Hepatocyte (in vitro differentiated cells): ENCODE measurements around the gene TTC31. TPM values are rescaled to one million over a fixed set of nuclear protein-coding genes. Genes with fewer than 3 reads are reported as not detected.
A peak's percentile ranks its signal among the peaks of the same experiment; 100 is the strongest.

Source experiments
- DNase-seq: peaks from one replicate; pipeline ENCODE4 v3.0.0-alpha.2; 2016; ENCODE audit warnings: low spot score
- H2AFZ ChIP-seq: fragments of 200-600 bp; sonication (generic); 2 replicates; pipeline ENCODE4 v1.6.0; 2016; ENCODE audit warnings: antibody characterized with exemption, mild to moderate bottlenecking
- H3K27ac ChIP-seq: fragments of 200-600 bp; sonication (generic); 2 replicates; pipeline ENCODE4 v1.5.1; 2016; ENCODE audit warnings: mild to moderate bottlenecking
- H3K27me3 ChIP-seq: fragments of 200-600 bp; sonication (generic); 2 replicates; pipeline ENCODE4 v1.6.1; 2016
- H3K36me3 ChIP-seq: fragments of 200-600 bp; sonication (generic); replicated peaks from 2 replicates; pipeline ENCODE4 v1.5.1; 2016; ENCODE audit warnings: low read depth; ENCODE audit not compliant: insufficient read depth
- H3K4me1 ChIP-seq: fragments of 200-600 bp; sonication (generic); 2 replicates; pipeline ENCODE4 v1.5.1; 2016; ENCODE audit warnings: mild to moderate bottlenecking, moderate library complexity; ENCODE audit not compliant: insufficient read depth
- H3K4me2 ChIP-seq: fragments of 200-600 bp; sonication (generic); 2 replicates; pipeline ENCODE4 v1.6.0; 2016
- H3K4me3 ChIP-seq: fragments of 200-600 bp; sonication (generic); 2 replicates; pipeline ENCODE4 v1.5.1; 2016; ENCODE audit warnings: mild to moderate bottlenecking
- H3K79me2 ChIP-seq: fragments of 200-600 bp; sonication (generic); 2 replicates; pipeline ENCODE4 v1.6.0; 2017; ENCODE audit warnings: mild to moderate bottlenecking
- H3K9me2 ChIP-seq: fragments of 200-600 bp; sonication (generic); replicated peaks from 2 replicates; pipeline ENCODE4 v1.6.0; 2017; ENCODE audit warnings: mild to moderate bottlenecking; ENCODE audit not compliant: insufficient read depth
- H3K9me3 ChIP-seq: fragments of 200-600 bp; sonication (generic); 2 replicates; pipeline ENCODE4 v1.5.1; 2016; ENCODE audit warnings: low read depth, mild to moderate bottlenecking
- H4K20me1 ChIP-seq: fragments of 200-600 bp; sonication (generic); 2 replicates; pipeline ENCODE4 v1.6.0; 2016; ENCODE audit warnings: mild to moderate bottlenecking; ENCODE audit not compliant: insufficient read depth, poor library complexity, severe bottlenecking
- EZH2 ChIP-seq: fragments of 200-600 bp; sonication (generic); IDR thresholded peaks from 2 replicates; pipeline ENCODE4 v1.6.1; 2016; ENCODE audit warnings: antibody characterized with exemption, mild to moderate bottlenecking, borderline replicate concordance
- EZH2phosphoT487 ChIP-seq: fragments of 200-600 bp; sonication (generic); IDR thresholded peaks from one replicate; pipeline ENCODE4 v1.6.1; 2018; ENCODE audit warnings: antibody characterized with exemption, mild to moderate bottlenecking, low read depth, moderate library complexity; ENCODE audit not compliant: unreplicated experiment, severe bottlenecking
- WGBS: methylation state at CpG from one replicate; pipeline ENCODE4 v1.1.6; 2016; ENCODE audit warnings: low lambda C conversion rate; ENCODE audit errors: missing lambda C conversion rate; 5-methylcytosine and 5-hydroxymethylcytosine counted together
- polyA plus RNA-seq: library from polyadenylated mRNA; unstranded; fragments of >200 nt; fragmentation: Nextera tagmentation; extraction: Ambion mirVana; gene quantifications from 2 replicates; pipeline ENCODE4 v1.2.1, GENCODE V29; 2016
- total RNA-seq: library from RNA; depleted of rRNA; stranded (reverse); fragments of >200 nt; gene quantifications from 2 replicates; pipeline ENCODE4 v1.2.3, GENCODE V29; 2014
- TF ChIP-seq, protein P1 (sequence below): fragments of 200-600 bp; sonication (generic); IDR thresholded peaks from 2 replicates; pipeline ENCODE4 v1.5.1; 2016; ENCODE audit warnings: antibody characterized with exemption, mild to moderate bottlenecking; ENCODE audit not compliant: poor library complexity

Gene TTC31
- total and polyA plus RNA-seq, 2 experiments from 2014 or later, result 21.3 to 25.1 TPM

DNA sequence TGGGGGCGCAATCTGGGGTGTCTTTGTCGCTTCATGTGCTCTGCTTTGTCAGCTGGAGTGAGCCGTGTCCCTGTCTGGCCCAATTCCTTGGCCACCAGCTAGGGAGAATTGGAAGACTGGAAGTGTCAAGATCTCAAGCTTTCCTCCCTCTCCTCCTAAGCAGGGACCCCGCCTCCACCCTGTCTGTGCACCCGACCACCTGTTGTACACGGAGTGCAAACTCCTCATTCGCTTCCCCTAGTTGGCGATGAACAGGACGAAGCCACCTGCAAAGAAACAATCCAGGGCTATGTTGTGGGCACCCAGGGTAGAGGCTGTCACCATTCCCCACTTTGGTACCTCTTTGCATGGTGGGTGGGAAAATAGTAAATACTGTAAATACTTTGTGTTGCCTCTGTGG lies 44.9 kb downstream of the TTC31 start:
- H3K4me3 ChIP-seq, result no peak overlapping the region
- no peak for TF ChIP-seq EZH2
- TF ChIP-seq EZH2phosphoT487, result no peak
- TF ChIP-seq, protein P1, sequence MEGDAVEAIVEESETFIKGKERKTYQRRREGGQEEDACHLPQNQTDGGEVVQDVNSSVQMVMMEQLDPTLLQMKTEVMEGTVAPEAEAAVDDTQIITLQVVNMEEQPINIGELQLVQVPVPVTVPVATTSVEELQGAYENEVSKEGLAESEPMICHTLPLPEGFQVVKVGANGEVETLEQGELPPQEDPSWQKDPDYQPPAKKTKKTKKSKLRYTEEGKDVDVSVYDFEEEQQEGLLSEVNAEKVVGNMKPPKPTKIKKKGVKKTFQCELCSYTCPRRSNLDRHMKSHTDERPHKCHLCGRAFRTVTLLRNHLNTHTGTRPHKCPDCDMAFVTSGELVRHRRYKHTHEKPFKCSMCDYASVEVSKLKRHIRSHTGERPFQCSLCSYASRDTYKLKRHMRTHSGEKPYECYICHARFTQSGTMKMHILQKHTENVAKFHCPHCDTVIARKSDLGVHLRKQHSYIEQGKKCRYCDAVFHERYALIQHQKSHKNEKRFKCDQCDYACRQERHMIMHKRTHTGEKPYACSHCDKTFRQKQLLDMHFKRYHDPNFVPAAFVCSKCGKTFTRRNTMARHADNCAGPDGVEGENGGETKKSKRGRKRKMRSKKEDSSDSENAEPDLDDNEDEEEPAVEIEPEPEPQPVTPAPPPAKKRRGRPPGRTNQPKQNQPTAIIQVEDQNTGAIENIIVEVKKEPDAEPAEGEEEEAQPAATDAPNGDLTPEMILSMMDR, result no peak
- peaks cover 32% of the 10 kb centered on the region for H3K79me2 ChIP-seq
- DNase-seq, result no peak
- H3K4me1 ChIP-seq, result no peaks in the 10 kb centered on the region
- no peaks in the 10 kb centered on the region for H3K9me3 ChIP-seq
- peak overlapping the region; percentile 97 for H3K4me2 ChIP-seq
- H3K36me3 ChIP-seq, result no peaks in the 10 kb centered on the region
- no peak overlapping the region for H2AFZ ChIP-seq
- H3K9me2 ChIP-seq, result no peaks in the 10 kb centered on the region
- H3K27ac ChIP-seq, result no peak overlapping the region
- H4K20me1 ChIP-seq, result peaks cover 7% of the 10 kb centered on the region
- 97% methylated on average over 9 of the region's 9 CpGs for WGBS
- no peaks in the 10 kb centered on the region for H3K27me3 ChIP-seq

DNA sequence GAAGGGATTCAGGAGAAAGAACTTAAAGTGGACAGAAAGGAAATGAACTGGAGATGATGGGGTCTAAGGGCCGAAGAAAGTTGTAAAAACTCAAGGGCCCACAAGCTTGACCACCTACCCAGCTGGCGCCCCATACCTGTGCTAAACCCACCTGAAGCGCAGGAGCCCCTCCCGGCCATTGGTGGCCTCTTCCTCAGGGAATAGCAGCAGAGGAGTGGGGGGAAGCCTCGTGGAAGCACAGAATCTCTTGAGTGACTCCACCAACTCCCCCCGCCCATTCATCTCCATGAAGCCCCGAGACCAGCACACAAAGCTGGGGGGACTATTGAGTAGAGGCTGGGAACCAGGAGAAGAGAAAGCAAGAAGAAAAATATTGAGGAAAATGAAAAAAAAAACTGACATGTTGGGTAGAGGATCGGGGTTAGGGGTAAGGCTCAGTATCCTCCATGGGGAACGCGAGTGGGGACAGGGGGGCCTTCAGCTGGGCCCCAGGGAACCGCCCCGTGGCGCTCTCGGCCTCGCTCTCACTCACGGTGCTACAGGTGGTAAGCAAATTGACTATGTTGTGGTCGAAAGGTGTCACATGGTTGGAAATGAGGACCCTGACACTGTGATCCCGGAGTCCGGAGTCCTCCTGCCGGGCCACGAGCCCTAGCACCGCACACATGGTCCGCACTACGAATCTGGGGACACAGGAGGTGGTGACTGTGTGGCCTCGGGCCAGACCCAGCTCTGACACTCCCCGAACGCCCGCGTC lies 45.9 kb downstream of the TTC31 start:
- Histone ChIP-seq H3K9me3 (no peaks in the 10 kb centered on the region), H3K79me2 (peaks cover 32% of the 10 kb centered on the region), H3K36me3 (no peaks in the 10 kb centered on the region), H3K27ac (peak overlapping the region; percentile 89), H3K9me2 (no peaks in the 10 kb centered on the region), H2AFZ (peak overlapping the region; percentile 42), H3K4me1 (no peaks in the 10 kb centered on the region), H4K20me1 (peaks cover 7% of the 10 kb centered on the region), H3K4me2 (peak overlapping the region; percentile 97), H3K27me3 (no peaks in the 10 kb centered on the region), H3K4me3 (peak overlapping the region; percentile 78)
- DNase-seq, result no peak
- WGBS, result 17% methylated on average over 29 of the region's 29 CpGs
- TF ChIP-seq EZH2phosphoT487 (no peak), EZH2 (no peak)
- TF ChIP-seq, protein P1, result no peak

DNA sequence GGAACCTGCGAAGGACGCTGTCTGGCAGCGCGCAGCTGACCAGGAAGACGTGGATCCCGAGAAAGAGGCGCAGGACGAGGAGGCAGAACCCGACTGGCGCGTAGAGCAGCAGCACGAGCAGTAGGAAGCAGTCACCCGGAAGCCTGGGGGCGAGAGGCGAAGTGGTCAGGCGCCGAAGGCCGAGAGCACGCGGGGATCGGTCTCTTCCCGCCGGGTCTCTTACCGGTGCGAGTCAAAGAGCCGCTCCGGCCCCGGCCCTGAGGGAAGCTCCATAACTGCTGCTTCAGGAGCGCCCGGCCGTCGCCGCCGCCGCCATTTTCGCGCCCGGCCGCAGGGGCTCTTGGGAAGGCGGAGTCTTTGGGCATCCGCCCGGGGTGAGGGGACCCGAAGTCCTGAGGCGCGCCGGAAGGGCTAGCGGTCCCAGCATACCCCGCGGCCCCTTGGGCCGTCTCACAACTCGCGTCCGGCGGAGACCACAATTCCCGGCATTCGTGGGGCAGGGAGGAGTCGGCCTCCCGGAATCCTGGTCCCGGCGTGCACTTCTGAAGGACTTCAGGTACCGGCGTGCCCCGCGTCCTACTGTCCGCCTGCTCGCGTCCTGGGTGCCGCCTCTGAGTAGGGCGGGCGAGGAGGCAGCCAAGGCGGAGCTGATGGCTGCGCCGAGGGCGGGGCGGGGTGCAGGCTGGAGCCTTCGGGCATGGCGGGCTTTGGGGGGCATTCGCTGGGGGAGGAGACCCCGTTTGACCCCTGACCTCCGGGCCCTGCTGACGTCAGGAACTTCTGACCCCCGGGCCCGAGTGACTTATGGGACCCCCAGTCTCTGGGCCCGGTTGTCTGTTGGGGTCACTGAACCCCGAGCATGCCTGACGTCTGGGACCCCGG lies 46.7 kb downstream of the TTC31 start, which contains the start of the genes AUP1 and HTRA2:
Gene AUP1 (minus strand): TSS at position 350 of the 882 bp plus-strand sequence. CDS start 77 bp downstream, at position 273.
Gene HTRA2 (plus strand): TSS at position 577 of the 882 bp plus-strand sequence. CDS start 74 bp downstream, at position 651.
- Histone ChIP-seq H3K79me2 (peaks cover 32% of the 10 kb centered on the region), H3K4me2 (peak within 1 kb of the TSS; percentile 97), H2AFZ (peak within 1 kb of the TSS; percentile 65), H3K27ac (peak within 1 kb of the TSS; percentile 89), H3K36me3 (no peaks in the 10 kb centered on the region), H3K27me3 (no peaks in the 10 kb centered on the region), H3K9me2 (no peaks in the 10 kb centered on the region), H3K9me3 (no peaks in the 10 kb centered on the region), H3K4me1 (no peaks in the 10 kb centered on the region), H4K20me1 (peaks cover 7% of the 10 kb centered on the region), H3K4me3 (peak within 1 kb of the TSS; percentile 90)
- WGBS, result 1% methylated on average over 76 of the region's 87 CpGs
- TF ChIP-seq, protein P1, result no peak
- TF ChIP-seq EZH2 (no peak), EZH2phosphoT487 (no peak)
- DNase-seq, result peak; percentile 99
